Neural progenitor cell (in vitro differentiated cells): Measurements from ENCODE around the gene TRMT1. TPM values are rescaled to one million over a fixed set of nuclear protein-coding genes. Genes with fewer than 3 reads are reported as not detected.
A peak's percentile ranks its signal among the peaks of the same experiment; 100 is the strongest.

ENCODE experiments used
- DNase-seq: peaks from one replicate; pipeline ENCODE4 v3.0.0-alpha.2; 2016; ENCODE audit warnings: low spot score
- H2AFZ ChIP-seq: fragments of 200-600 bp; sonication (generic); replicated peaks from 2 replicates; pipeline ENCODE4 v1.6.1; 2016; ENCODE audit warnings: antibody characterized with exemption
- H3F3A ChIP-seq: fragments of 200-600 bp; sonication (generic); 2 replicates; pipeline ENCODE4 v1.6.1; 2016; ENCODE audit warnings: antibody characterized with exemption, low read depth
- H3K27ac ChIP-seq: fragments of 200-600 bp; sonication (generic); 2 replicates; pipeline ENCODE4 v1.5.1; 2016; ENCODE audit warnings: mild to moderate bottlenecking
- H3K27me3 ChIP-seq: fragments of 200-600 bp; sonication (generic); 2 replicates; pipeline ENCODE4 v1.6.1; 2016; ENCODE audit warnings: mild to moderate bottlenecking, moderate library complexity
- H3K36me3 ChIP-seq: fragments of 200-600 bp; sonication (generic); 2 replicates; pipeline ENCODE4 v1.5.1; 2016
- H3K4me1 ChIP-seq: fragments of 200-600 bp; sonication (generic); 2 replicates; pipeline ENCODE4 v1.6.1; 2016; ENCODE audit warnings: mixed run types
- H3K4me2 ChIP-seq: fragments of 200-600 bp; sonication (generic); 2 replicates; pipeline ENCODE4 v1.6.1; 2016
- H3K4me3 ChIP-seq: fragments of 200-600 bp; sonication (generic); 2 replicates; pipeline ENCODE4 v1.5.1; 2016
- H3K79me2 ChIP-seq: fragments of 200-600 bp; sonication (generic); 2 replicates; pipeline ENCODE4 v1.6.1; 2016; ENCODE audit warnings: low read depth
- H3K9ac ChIP-seq: fragments of 200-600 bp; sonication (generic); 2 replicates; pipeline ENCODE4 v1.6.1; 2016
- H3K9me3 ChIP-seq: fragments of 200-600 bp; sonication (generic); 2 replicates; pipeline ENCODE4 v1.5.1; 2016; ENCODE audit warnings: low read depth
- H4K20me1 ChIP-seq: fragments of 200-600 bp; sonication (generic); 2 replicates; pipeline ENCODE4 v1.6.1; 2016; ENCODE audit warnings: low read depth
- H3K27ac Mint-ChIP-seq: 3 replicates; pipeline ENCODE4 v1.8.0; 2021; ENCODE audit warnings: mixed read lengths
- H3K27me3 Mint-ChIP-seq: 2 replicates; pipeline ENCODE4 v1.8.0; 2022; ENCODE audit warnings: low read depth, mild to moderate bottlenecking, inconsistent platforms, moderate library complexity, mixed read lengths; ENCODE audit not compliant: insufficient read depth
- H3K36me3 Mint-ChIP-seq: 3 replicates; pipeline ENCODE4 v1.8.0; 2021; ENCODE audit warnings: mixed read lengths
- H3K4me1 Mint-ChIP-seq: 3 replicates; pipeline ENCODE4 v1.8.0; 2021; ENCODE audit warnings: mixed read lengths
- H3K4me3 Mint-ChIP-seq: 3 replicates; pipeline ENCODE4 v1.8.0; 2021; ENCODE audit warnings: mild to moderate bottlenecking, moderate library complexity, mixed read lengths
- H3K9me3 Mint-ChIP-seq: 3 replicates; pipeline ENCODE4 v1.8.0; 2020; ENCODE audit warnings: mixed read lengths
- EZH2 ChIP-seq: fragments of 200-600 bp; sonication (generic); IDR thresholded peaks from 2 replicates; pipeline ENCODE4 v1.6.1; 2017; ENCODE audit warnings: antibody characterized with exemption, mild to moderate bottlenecking, moderate library complexity
- EZH2phosphoT487 ChIP-seq: fragments of 200-600 bp; sonication (generic); IDR thresholded peaks from 2 replicates; pipeline ENCODE4 v1.6.1; 2017; ENCODE audit warnings: antibody characterized with exemption
- total RNA-seq: library from RNA; depleted of rRNA; stranded (reverse); fragments of >200 nt; gene quantifications from 2 replicates; pipeline ENCODE4 v1.2.3, GENCODE V29; 2015; ENCODE audit warnings: low replicate concordance
- TF ChIP-seq, protein P1 (sequence below): fragments of 200-600 bp; sonication (generic); IDR thresholded peaks from 2 replicates; pipeline ENCODE4 v1.5.1; 2017; ENCODE audit warnings: antibody characterized with exemption, mild to moderate bottlenecking

TRMT1 gene
- total RNA-seq, 1 donor from 2014 or later = 30.2 TPM

- no peaks in the 10 kb centered on the region for H3K36me3 ChIP-seq
- no peak overlapping the region for H3K27ac Mint-ChIP-seq
- TF ChIP-seq EZH2phosphoT487 (no peak), EZH2 (no peak)
- TF ChIP-seq, protein P1, sequence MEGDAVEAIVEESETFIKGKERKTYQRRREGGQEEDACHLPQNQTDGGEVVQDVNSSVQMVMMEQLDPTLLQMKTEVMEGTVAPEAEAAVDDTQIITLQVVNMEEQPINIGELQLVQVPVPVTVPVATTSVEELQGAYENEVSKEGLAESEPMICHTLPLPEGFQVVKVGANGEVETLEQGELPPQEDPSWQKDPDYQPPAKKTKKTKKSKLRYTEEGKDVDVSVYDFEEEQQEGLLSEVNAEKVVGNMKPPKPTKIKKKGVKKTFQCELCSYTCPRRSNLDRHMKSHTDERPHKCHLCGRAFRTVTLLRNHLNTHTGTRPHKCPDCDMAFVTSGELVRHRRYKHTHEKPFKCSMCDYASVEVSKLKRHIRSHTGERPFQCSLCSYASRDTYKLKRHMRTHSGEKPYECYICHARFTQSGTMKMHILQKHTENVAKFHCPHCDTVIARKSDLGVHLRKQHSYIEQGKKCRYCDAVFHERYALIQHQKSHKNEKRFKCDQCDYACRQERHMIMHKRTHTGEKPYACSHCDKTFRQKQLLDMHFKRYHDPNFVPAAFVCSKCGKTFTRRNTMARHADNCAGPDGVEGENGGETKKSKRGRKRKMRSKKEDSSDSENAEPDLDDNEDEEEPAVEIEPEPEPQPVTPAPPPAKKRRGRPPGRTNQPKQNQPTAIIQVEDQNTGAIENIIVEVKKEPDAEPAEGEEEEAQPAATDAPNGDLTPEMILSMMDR = no peak
- H3K27me3 ChIP-seq = peaks cover 93% of the 10 kb centered on the region
- H2AFZ ChIP-seq = no peak overlapping the region
- peaks cover 54% of the 10 kb centered on the region for H3K27me3 Mint-ChIP-seq
- H3K9ac ChIP-seq = no peak overlapping the region
- H3K9me3 ChIP-seq = no peaks in the 10 kb centered on the region
- peak overlapping the region; percentile 75 for H3K4me2 ChIP-seq
- H3K79me2 ChIP-seq = no peaks in the 10 kb centered on the region
- H3K4me3 ChIP-seq = no peak overlapping the region
- peaks cover 27% of the 10 kb centered on the region for H4K20me1 ChIP-seq
- H3K36me3 Mint-ChIP-seq = no peaks in the 10 kb centered on the region
- peaks cover 44% of the 10 kb centered on the region for H3F3A ChIP-seq
- no peaks in the 10 kb centered on the region for H3K9me3 Mint-ChIP-seq
- peak overlapping the region; percentile 58 for H3K4me3 Mint-ChIP-seq
- no peak for DNase-seq
- no peak overlapping the region for H3K27ac ChIP-seq
- H3K4me1 ChIP-seq = peaks cover 37% of the 10 kb centered on the region
- peaks cover 37% of the 10 kb centered on the region for H3K4me1 Mint-ChIP-seq
These were observed 22.4 kb downstream of the TRMT1 start for GRCh38 chr19:13094106-13094504.

- Histone ChIP-seq H3K9ac (no peak overlapping the region), H2AFZ (no peak overlapping the region), H3K4me3 (no peak overlapping the region), H3K27me3 (peaks cover 87% of the 10 kb centered on the region), H3F3A (peaks cover 38% of the 10 kb centered on the region), H3K9me3 (no peaks in the 10 kb centered on the region), H3K79me2 (no peaks in the 10 kb centered on the region), H3K36me3 (no peaks in the 10 kb centered on the region), H3K4me2 (no peak overlapping the region), H3K4me1 (peaks cover 37% of the 10 kb centered on the region), H3K27ac (no peak overlapping the region), H4K20me1 (peaks cover 21% of the 10 kb centered on the region)
- no peak overlapping the region for H3K27ac Mint-ChIP-seq
- H3K4me1 Mint-ChIP-seq = peaks cover 39% of the 10 kb centered on the region
- H3K4me3 Mint-ChIP-seq = peak overlapping the region; percentile 55
- DNase-seq = peak; percentile 85
- H3K36me3 Mint-ChIP-seq = no peaks in the 10 kb centered on the region
- no peaks in the 10 kb centered on the region for H3K9me3 Mint-ChIP-seq
- peaks cover 52% of the 10 kb centered on the region for H3K27me3 Mint-ChIP-seq
- no peak for TF ChIP-seq EZH2phosphoT487
- TF ChIP-seq, protein P1 = peak; percentile 91
These were observed 23.0 kb downstream of the TRMT1 start for GRCh38 chr19:13093407-13094105.

- Histone ChIP-seq H4K20me1 (peaks cover 13% of the 10 kb centered on the region), H3K9me3 (no peaks in the 10 kb centered on the region), H3F3A (peaks cover 33% of the 10 kb centered on the region), H3K4me2 (peak overlapping the region; percentile 58), H3K4me3 (no peak overlapping the region), H3K4me1 (peaks cover 37% of the 10 kb centered on the region), H3K36me3 (no peaks in the 10 kb centered on the region), H3K27ac (no peak overlapping the region), H2AFZ (no peak overlapping the region), H3K9ac (no peak overlapping the region), H3K79me2 (no peaks in the 10 kb centered on the region), H3K27me3 (peaks cover 79% of the 10 kb centered on the region)
- Mint-ChIP-seq H3K4me3 (no peak overlapping the region), H3K27ac (no peak overlapping the region), H3K27me3 (peaks cover 45% of the 10 kb centered on the region), H3K9me3 (no peaks in the 10 kb centered on the region), H3K36me3 (no peaks in the 10 kb centered on the region), H3K4me1 (peaks cover 40% of the 10 kb centered on the region)
- TF ChIP-seq EZH2 = no peak
- no peak for TF ChIP-seq EZH2phosphoT487
- TF ChIP-seq, protein P1 = no peak
- no peak for DNase-seq
These were observed 23.8 kb downstream of the TRMT1 start for GRCh38 chr19:13092606-13093235.
